Measurements from ENCODE around the gene PRPS2. TPM values are rescaled to one million over a fixed set of nuclear protein-coding genes. Genes with fewer than 3 reads are reported as not detected.

Gene PRPS2
- total and polyA plus RNA-seq, 2 of the 13 experiments (the other 11 are each of a cell fraction or from before 2014, with no cell fraction given): 10.6 to 24.4 TPM

DNA sequence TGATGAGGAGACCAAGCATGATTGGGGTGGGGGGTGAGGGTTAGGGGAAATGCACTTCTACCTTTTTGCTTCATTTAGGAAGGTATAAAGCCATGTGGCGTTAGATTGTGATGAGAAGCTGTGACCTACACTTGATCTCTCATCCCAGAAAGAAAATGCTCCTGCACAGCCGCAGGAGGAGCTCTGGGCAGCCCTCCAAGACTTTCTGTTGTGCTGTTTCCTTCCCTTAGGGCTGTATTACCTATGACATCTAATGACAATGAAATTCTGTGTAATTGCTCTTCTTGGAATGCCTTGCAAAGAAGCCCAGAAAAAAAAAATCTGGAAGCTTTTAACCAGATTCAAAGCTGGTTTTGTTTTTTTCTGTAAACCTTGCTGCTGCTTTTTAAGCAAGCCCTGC is 13.4 kb downstream of the PRPS2 start:
- Histone ChIP-seq H3K27ac (ENCODE audit: extremely low read length, insufficient read depth, low read length) (no peak overlapping the region), H3K9ac (ENCODE audit: insufficient read depth, low read depth, low read length) (no peak overlapping the region), H3K27me3 (ENCODE audit: control insufficient read depth in 1 of 2, insufficient read depth in 2 of 2, low read length in 2 of 2) (no peaks in the 10 kb centered on the region), H3K9me3 (ENCODE audit: low read length) (no peaks in the 10 kb centered on the region), H3K36me3 (replicated peaks in 1 of 2; ENCODE audit: control insufficient read depth in 1 of 2, insufficient read depth in 2 of 2, low read length in 2 of 2) (no peaks in the 10 kb centered on the region; a peak in 2 of 5 replicates), H3K79me2 (ENCODE audit: insufficient read depth, low read length) (no peaks in the 10 kb centered on the region), H4K20me1 (ENCODE audit: insufficient read depth, low read length) (no peaks in the 10 kb centered on the region), H3K4me2 (ENCODE audit: low read depth, low read length) (no peak overlapping the region), H3K4me1 (ENCODE audit: insufficient read depth, low read length) (no peaks in the 10 kb centered on the region), H2AFZ (ENCODE audit: low read length) (no peak overlapping the region), H3K4me3 (replicated peaks in 1 of 3; ENCODE audit: insufficient read depth in 1 of 3, low read depth in 2 of 3, low read length in 3 of 3) (no peak overlapping the region)
- WGBS (ENCODE audit: low lambda C conversion rate): 100% methylated on average over 2 of the region's 2 CpGs
- TF ChIP-seq ZC3H4 (CRISPR knock-in tag; IDR thresholded peaks at IDR 0.05; ENCODE audit: borderline replicate concordance) (no peak), ZNF44 (CRISPR knock-in tag; IDR thresholded peaks at IDR 0.05) (no peak), ARNT (IDR thresholded peaks at IDR 0.05) (no peak), EP300 (IDR thresholded peaks at IDR 0.05; ENCODE audit: low read depth in 2 of 2, low read length in 2 of 2) (no peak), EP300 (CRISPR knock-in tag; IDR thresholded peaks at IDR 0.05; ENCODE audit: borderline replicate concordance) (no peak), GPN1 (CRISPR knock-in tag; IDR thresholded peaks at IDR 0.05; ENCODE audit: borderline replicate concordance) (no peak), ISX (CRISPR knock-in tag; conservative IDR thresholded peaks at IDR 0.05) (no peak), ZNF256 (CRISPR knock-in tag; conservative IDR thresholded peaks at IDR 0.05) (no peak), AGO1 (IDR thresholded peaks at IDR 0.05; ENCODE audit: low read depth, low read length, poor library complexity, severe bottlenecking) (no peak), ATF7 (IDR thresholded peaks at IDR 0.05) (no peak), ATF7 (CRISPR knock-in tag; IDR thresholded peaks at IDR 0.05) (no peak), ZNF460 (CRISPR knock-in tag; IDR thresholded peaks at IDR 0.05; ENCODE audit: borderline replicate concordance) (no peak), HCFC1 (IDR thresholded peaks at IDR 0.05; ENCODE audit: low read depth, low read length) (no peak), BCL3 (CRISPR knock-in tag; IDR thresholded peaks at IDR 0.05) (no peak), ZNF556 (CRISPR knock-in tag; IDR thresholded peaks at IDR 0.05; ENCODE audit: borderline replicate concordance) (no peak)
- TF ChIP-seq, protein P1, sequence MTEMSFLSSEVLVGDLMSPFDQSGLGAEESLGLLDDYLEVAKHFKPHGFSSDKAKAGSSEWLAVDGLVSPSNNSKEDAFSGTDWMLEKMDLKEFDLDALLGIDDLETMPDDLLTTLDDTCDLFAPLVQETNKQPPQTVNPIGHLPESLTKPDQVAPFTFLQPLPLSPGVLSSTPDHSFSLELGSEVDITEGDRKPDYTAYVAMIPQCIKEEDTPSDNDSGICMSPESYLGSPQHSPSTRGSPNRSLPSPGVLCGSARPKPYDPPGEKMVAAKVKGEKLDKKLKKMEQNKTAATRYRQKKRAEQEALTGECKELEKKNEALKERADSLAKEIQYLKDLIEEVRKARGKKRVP (CRISPR knock-in tag; IDR thresholded peaks at IDR 0.05): no peak
- TF ChIP-seq, protein P2, sequence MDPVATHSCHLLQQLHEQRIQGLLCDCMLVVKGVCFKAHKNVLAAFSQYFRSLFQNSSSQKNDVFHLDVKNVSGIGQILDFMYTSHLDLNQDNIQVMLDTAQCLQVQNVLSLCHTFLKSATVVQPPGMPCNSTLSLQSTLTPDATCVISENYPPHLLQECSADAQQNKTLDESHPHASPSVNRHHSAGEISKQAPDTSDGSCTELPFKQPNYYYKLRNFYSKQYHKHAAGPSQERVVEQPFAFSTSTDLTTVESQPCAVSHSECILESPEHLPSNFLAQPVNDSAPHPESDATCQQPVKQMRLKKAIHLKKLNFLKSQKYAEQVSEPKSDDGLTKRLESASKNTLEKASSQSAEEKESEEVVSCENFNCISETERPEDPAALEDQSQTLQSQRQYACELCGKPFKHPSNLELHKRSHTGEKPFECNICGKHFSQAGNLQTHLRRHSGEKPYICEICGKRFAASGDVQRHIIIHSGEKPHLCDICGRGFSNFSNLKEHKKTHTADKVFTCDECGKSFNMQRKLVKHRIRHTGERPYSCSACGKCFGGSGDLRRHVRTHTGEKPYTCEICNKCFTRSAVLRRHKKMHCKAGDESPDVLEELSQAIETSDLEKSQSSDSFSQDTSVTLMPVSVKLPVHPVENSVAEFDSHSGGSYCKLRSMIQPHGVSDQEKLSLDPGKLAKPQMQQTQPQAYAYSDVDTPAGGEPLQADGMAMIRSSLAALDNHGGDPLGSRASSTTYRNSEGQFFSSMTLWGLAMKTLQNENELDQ (CRISPR knock-in tag; IDR thresholded peaks at IDR 0.05; ENCODE audit: borderline replicate concordance): no peak
- intact Hi-C loops (cut with micrococcal nuclease; ENCODE audit: unreplicated experiment): no loop called here
- DNase-seq (ENCODE audit: low spot score): no peak
- ATAC-seq: no peak
- in situ Hi-C loops (cut with HindIII; ENCODE audit: extremely low pct_ligation_motif_present, low pct_unique_long_range_greater_than_20kb): no loop called here
- FAIRE-seq: no peak
- CTCF ChIA-PET (ENCODE audit: low intra/inter-chr PET ratio, low total read pairs): no interaction called here
- POLR2A ChIA-PET: no interaction called here
- no TSS peak for BruUV-seq (replicated peaks)

All from HepG2 (cell line).